HG02981 (cell line): Measurements from ENCODE around the gene CCDC40.
A peak's percentile ranks its signal among the peaks of the same experiment; 100 is the strongest.
"Not testable (repeated sequence)": the region's sequence is repeated elsewhere in the genome, so short reads cannot be mapped to it uniquely, and the experiment has no call there.

Source experiments
- ATAC-seq: cut with Tn5 transposase; IDR thresholded peaks from one replicate; pipeline ENCODE4 v1.9.1; 2021; ENCODE audit warnings: mild to moderate bottlenecking, moderate library complexity; ENCODE audit not compliant: unreplicated experiment

The CCDC40 gene

GRCh38 chr17:80035937-80036714 is at the start of gene CCDC40:
TSS of gene CCDC40 (plus strand) at chr17:80036642. CDS start at chr17:80036663, 21 bp downstream.
- peak; percentile 49 for ATAC-seq

- no peak for ATAC-seq
These were observed 49.1 kb upstream of the CCDC40 start for GRCh38 chr17:79987187-79987934.

- no peak for ATAC-seq
These were observed 48.6 kb upstream of the CCDC40 start for GRCh38 chr17:79987935-79988184.

GRCh38 chr17:79988185-79988971 is 48.1 kb upstream of the CCDC40 start:
- no peak for ATAC-seq

GRCh38 chr17:79989106-79989835 is 47.2 kb upstream of the CCDC40 start:
- ATAC-seq, result no peak

GRCh38 chr17:79990051-79990592 is 46.3 kb upstream of the CCDC40 start:
- no peak for ATAC-seq

- ATAC-seq, result no peak
These were observed 45.7 kb upstream of the CCDC40 start for GRCh38 chr17:79990704-79991103.

GRCh38 chr17:79991140-79991923 is 45.1 kb upstream of the CCDC40 start:
- no peak for ATAC-seq

- ATAC-seq, result no peak
These were observed 44.4 kb upstream of the CCDC40 start for GRCh38 chr17:79991924-79992648.

GRCh38 chr17:79992649-79993389 is 43.6 kb upstream of the CCDC40 start:
- ATAC-seq, result no peak

- ATAC-seq, result no peak
These were observed 42.8 kb upstream of the CCDC40 start for GRCh38 chr17:79993390-79994227.

- ATAC-seq, result not testable (repeated sequence)
These were observed 42.2 kb upstream of the CCDC40 start for GRCh38 chr17:79994228-79994569.

- no peak for ATAC-seq
These were observed 41.8 kb upstream of the CCDC40 start for GRCh38 chr17:79994602-79995001.

GRCh38 chr17:79995696-79996095 is 40.7 kb upstream of the CCDC40 start:
- ATAC-seq, result no peak

GRCh38 chr17:79996291-79996690 is 40.2 kb upstream of the CCDC40 start:
- no peak for ATAC-seq

GRCh38 chr17:79997011-79997660 is 39.3 kb upstream of the CCDC40 start:
- no peak for ATAC-seq

GRCh38 chr17:80000136-80000535 is 36.3 kb upstream of the CCDC40 start:
- no peak for ATAC-seq
